GM10847 (cell line): ENCODE measurements around the gene ARHGEF17.

ENCODE experiments used
- POLR2A ChIP-seq: IDR thresholded peaks from 2 replicates; pipeline ENCODE4 v1.6.1; 2011; ENCODE audit not compliant: insufficient read length; ENCODE audit errors: extremely low read depth

The ARHGEF17 gene

DNA sequence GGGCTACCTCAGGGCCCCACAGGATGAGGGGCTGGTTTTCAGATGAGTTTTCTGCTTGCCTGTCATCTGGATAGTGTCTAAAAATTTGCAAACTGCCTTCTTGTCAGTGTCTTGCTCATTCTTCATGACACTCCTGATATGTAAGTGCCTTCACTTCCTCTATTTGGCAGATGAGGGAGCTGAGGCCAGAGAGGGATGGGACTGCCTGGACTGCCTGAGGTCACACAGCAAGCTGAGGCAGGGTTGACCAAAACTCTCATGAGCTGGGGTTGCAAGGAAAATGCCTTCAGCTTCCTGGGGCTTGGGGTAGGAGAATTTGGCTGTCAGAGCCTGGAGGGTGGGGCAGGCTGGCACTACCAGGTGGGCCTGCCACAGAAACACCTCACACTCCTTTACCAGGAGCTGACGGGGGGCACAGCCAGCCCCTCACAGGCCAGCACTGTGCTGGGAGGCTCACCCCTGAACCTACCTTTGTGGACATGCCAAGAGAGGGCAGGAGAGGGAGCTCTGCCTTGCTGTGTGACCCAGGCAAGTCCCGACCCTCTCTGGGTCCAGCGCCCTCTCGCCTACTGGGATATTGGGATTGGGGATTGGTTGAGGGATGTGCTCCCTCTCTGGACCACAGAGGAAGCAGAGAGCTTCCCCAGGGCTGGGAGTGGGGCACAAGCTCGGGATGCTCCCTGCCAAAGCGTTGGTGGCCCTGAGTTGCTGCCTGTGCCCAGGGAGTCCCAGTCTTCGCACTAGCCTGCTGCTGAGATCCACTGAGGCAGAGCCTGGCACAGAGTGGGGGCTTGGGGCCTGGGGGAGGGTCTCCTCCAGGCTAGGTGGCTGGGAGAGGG is 37.8 kb upstream of the ARHGEF17 start:
- no peak for TF ChIP-seq POLR2A

DNA sequence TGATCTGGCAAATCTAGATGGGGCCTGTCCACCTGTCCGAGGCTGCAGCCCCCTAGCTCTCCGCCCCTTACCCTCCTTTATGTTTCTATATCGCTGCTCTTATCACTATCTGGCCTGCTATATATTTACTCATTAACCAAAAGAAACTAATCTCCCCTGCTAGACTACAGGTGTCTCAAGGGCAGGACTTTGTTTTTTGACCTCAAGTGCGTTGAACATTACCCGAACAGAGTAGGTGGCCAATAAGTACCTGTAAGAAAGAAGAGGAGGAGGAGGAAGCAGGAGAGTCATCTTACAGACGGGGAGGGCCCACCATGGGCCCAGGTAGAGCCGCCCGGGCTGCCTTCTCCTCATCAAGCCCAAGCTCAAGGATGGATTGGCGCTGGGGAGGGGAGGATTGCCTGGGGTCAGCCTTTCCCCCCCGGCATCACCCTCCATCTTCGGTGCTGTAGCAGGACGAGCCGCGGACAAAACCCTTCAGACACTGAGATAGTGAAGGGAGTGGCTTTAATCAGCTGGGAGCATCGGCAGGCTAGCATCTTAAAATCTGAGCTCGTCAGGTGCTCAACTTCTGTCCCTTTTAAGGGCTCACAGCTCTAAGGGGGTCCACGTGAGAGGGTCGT is 37.1 kb upstream of the ARHGEF17 start:
- no peak for TF ChIP-seq POLR2A

DNA sequence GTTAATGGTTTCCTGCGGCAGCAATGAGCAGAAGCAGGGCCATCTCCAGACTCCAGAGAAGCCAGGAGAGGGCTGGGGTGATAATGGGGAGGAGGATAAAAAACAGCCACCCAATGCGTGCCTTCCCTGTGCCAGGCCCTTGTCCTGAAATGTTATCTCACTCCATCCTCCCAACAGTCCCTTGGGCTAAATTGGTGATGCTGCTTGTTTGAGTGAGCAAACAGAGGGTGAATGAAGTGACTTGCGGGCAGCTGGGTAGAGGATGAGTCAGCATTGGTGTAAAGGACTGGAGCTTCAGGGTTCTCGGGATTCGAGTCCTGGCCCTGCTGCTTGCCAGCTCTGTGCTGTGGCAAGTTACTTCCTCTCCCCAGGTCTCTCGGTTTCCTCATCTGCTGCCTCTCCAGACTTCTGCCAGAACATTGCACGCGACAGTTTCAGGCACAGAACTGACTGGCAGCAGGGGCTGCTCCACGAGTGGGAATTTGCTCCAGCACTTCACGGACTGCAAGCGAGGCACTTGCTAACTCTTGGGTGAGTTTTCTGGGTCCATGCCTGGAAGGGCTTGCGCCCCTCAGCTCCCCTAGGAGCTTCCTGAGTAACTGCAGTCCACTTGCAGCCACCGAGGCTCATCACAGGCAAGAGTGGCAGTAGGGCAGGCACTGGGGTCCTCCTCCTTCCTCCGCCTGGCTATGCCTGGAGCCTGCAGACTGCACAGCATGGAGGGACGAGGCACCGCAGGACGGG is 36.0 kb upstream of the ARHGEF17 start, which contains the start of gene P2RY6:
TSS of gene P2RY6 (plus strand) at position 403 of the 744 bp plus-strand sequence. CDS start 24,181 bp downstream, outside the sequence.
- TF ChIP-seq POLR2A, result no peak

DNA sequence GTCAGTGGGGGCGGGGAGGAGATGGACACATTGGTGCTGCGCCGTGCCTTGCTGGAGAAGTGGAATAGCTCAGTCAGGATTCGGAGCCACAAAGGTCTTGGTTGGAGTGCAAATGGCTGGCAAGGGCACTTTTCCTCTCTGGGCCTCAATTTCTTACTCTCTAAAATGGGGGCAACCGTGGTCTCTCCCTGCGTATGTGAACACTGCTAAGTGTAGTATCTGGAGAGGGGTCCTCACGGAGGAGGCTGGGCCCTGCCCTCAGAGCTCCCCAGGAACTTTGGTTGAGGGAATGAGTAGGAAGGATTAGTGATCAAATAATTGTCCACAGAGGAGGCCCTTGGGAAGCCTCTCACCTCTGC is 35.4 kb upstream of the ARHGEF17 start:
- TF ChIP-seq POLR2A, result no peak

DNA sequence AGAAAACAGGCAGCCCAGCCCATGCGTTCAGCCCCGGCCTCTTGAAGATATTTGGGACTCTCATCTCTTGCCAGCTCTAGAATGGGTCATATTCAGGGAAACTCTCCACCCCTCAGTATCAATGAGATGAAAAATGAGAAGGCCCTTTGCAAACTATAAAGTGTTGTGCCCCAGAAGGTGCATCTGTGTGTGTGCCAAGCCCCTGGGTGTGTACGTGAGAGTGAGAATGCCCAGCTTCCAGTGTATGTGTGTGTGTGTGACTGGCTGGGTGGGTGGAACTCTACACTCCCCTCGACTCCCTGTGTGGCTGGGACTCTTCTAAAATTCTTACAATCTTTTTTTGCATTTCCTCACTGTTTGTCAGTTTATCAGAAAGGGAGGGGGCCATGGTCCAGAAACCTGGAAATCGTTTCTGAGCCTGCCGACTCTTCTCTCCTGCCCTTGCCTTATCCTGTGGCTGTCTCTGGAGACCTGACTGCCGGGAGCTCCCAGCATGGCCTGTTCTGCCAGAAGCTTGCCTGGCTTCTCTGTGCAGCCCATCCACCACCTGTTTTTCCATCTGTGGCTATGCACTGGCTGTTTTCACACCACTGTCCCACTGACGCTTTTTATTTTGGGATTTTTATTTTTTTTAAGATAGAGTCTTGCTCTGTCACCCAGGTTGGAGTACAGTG is 34.7 kb upstream of the ARHGEF17 start:
- TF ChIP-seq POLR2A, result no peak

DNA sequence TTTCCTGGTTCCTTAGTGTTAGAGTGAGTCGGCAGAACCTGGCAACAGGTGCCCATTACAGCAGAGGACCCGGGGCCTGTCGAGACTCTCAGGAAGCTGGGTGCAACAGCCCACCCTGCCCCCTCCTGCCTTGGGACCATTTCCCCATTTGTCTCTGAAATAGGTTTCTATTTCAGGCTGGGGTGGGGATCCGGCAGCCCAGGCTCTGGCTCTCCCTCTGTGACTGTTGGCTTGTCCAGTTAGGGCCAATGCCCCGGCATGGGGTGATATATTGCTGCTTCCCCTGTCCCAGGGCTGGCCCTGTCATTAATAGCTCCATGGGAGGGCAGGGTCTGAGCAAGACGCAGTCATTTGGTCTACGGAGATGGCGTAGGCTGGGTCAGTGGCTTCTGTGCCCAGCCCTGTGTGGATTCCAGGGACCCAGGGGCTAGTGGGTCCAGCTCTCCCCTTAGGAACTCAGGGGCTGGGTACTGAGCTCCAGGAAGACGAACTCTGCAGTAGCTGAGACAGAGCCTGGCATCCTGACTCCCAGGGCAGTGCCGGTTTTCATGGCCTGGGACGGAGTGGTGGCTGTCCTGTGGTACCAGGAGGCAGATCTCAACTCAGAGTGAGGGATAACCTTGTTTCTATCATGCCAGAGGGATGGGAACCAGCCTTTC is 33.2 kb upstream of the ARHGEF17 start:
- no peak for TF ChIP-seq POLR2A

DNA sequence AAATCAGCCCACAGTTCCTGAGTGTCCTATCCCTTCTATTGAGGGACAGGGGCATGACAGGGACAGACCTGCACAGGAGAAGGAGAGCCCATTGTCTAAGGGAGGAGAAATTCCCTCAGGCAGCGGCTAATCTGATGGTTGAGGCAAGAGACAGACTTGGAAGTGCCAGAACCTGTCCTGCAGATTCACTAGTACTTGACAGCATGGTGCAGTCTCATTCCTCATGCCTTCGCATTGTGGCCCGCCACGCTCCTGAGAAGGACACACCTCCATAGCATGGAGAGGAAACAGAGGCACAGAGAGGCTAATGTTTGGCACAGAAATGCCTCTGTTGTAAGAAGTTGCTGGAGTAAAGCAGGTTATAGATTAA is 32.7 kb upstream of the ARHGEF17 start:
- no peak for TF ChIP-seq POLR2A

DNA sequence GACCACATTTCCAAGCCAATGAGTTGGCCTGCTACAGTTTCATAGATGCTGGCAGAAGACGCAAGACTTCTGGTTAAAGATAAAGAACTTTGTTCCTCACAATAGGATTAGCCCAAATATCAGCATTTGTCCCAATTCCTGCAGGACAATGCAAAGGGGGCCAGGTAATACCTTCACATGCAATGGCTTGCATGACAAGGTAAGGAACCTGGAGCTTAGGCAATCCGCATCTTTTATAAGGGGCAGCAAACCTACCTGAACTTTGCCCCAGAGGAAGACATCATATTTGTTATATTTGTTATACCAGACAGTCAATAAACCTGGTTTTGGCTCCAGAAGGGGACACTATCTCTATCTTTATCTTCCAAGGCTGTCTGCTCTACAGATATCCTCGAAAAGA is 30.6 kb upstream of the ARHGEF17 start:
- no peak for TF ChIP-seq POLR2A

DNA sequence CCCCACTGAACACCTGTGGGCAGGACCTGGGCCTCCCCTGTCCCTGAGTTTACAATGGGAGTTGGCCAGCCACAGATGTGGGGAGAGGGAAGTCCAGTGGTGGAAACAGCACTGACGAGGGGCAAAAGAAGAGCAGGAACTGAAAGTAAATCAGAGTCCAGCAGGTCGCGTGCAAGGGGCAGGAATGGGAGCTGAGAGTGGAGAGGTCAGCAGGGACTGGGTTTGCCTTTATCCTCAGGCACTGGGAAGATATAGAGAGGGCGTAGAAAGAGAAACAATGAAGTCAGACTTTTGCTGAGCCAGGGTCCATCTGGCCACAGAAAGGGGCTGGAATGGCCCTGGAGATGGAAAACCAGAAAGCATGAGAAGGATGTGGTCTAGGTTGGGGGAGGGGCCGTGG is 27.4 kb upstream of the ARHGEF17 start:
- TF ChIP-seq POLR2A, result no peak

DNA sequence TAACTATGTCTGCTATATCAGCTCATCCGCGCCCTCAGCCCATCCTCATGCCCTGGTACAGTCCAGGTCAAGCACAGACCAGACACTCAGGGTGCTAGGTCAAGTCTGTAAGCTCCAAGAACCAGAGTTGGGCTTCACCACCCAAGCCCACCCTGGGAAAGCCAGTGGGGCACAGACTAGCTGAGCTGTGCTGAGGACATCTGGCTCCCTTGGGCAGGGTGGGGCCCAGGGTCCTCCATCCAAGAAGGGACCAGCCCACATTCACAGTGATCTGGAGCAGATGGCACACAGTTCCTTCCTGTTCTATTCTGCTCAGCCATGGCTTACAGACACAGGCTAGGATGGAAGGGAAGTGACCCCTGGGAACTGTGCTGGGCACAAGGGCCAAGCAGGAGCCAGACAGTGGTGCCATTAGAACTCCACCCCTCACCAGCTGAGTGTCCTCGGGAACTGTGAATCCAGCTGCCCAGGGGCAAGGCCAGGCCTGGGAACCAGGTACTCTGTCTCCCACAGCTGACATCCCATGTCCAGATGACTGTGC is 26.8 kb upstream of the ARHGEF17 start:
- no peak for TF ChIP-seq POLR2A

DNA sequence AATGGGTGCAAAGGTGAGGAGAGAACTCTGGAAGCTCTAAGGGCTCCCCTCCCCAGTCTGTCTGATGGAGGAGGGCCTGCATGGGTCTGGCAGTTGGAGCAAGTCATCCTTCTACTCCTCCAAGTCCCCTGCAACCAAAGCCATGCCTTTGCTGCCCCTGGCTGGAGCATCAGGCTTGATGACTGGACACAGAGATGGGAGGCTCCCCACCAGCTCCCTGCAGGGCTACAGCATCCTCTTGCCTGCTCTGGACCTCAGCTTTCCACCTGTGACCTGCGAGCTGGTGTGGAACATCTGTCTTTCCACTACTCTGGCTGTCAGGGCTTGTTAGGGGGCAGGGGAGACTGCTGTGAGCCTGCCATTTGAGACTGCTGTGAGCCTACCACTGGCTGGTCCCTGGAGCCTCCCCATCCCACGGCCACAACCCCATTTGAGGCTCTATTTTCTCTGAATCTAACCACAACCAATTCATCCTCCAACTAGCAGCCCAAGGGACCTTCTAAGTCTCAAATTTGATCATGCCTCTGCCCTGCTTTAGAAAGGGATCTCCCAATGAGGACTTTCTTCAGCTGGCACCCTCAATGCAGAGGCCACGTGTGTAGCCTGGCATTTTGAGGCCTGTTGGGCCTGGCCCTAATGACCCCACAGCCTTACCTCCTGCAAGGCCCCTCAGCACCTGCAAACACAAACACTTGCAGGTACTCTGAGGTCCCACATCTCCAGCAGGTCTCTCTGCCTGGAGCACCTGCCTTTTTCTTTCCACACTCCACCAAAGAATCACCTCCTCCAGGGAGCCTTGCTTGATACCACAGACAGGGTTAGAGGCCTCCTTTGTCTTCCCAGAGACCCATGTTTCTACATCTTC is 26.0 kb upstream of the ARHGEF17 start:
- TF ChIP-seq POLR2A, result no peak

DNA sequence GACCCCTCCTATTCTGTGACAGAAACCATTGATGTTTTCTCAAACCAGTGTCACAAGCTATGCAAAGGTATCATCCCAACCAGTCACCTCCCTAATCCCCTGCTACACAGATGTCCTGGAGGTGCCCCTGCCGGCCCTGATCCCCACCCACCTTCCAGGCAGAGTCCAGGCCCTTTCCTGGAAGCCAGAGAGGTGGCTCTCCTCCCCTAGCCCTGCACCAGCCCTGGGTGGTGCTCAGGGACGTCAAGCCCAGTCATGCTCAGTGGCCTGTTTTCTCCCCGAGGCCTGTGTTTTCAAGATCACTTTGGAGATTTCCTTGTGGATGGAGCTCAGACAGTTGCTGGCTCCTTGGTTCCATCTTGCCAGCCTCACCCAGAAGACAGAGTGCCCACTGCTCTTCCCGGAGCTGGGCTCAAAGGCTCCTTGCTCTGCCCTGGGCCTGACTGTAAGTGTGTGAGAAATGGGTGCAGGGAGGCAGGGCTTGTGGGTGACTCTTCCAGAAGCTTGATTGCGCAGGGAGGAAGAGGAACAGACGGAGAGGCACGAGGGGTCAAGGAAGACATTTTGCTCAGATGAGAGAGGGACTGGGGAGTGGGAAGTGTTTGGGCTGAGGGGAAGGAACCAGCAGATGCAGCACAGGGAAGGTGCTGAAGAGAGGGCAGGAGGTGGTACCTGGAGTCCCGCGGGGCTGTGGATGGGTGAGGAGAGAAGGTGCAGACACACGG is 24.6 kb upstream of the ARHGEF17 start:
- TF ChIP-seq POLR2A, result no peak

DNA sequence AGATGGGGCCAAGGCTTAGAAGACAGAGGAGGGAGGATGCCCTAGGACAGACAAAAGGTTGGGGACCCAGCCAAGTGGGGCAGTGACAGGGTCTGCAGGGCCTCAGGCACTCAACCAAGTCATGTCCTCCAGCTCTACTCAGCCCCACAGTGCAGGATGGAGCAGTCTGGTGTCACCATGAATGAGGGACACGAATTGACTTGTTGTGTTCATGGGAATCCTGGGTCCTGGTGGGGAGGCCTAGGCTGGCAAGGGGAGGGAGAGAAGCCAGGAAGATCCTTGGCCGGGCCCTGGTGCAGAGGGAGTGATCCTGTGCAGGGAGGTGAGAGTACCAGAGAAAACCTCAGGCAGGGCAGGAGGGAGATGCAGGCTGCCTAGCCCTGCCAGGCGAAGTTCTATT is 24.0 kb upstream of the ARHGEF17 start:
- TF ChIP-seq POLR2A, result no peak
